AG09319 (cell line): Measurements from ENCODE around the gene ATP6AP2.

Experiments
- DNase-seq: peaks from one replicate; pipeline ENCODE4 v3.0.0-alpha.2; 2010; ENCODE audit warnings: low read depth; ENCODE audit errors: extremely low read depth
- CTCF ChIP-seq: IDR thresholded peaks from 2 replicates; pipeline ENCODE4 v1.5.1; 2011; ENCODE audit warnings: low read depth, mild to moderate bottlenecking, inconsistent platforms, low read length, moderate library complexity

ATP6AP2 gene

GRCh38 chrX:40603446-40603845, 22.7 kb downstream of the ATP6AP2 start:
- TF ChIP-seq CTCF, result no peak
- DNase-seq, result no peak

DNA sequence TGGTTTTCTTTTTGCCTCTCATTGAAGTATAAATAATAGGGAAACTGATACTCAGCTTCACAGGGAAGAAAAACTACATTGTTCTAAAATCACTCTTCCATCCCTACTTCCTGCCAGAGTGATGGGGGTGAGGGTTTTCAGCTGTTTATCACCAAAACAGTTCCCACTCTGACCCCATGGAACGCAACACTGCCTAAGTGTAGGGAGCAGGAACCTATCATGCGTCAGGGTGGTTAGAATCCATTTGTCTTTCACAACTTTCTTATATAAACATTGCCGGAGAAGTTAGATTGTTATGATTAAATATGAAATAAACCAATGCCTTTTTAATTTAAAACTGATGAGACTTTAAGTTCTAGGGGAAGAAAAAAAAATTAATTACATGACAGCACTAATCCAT, 26.6 kb downstream of the ATP6AP2 start:
- TF ChIP-seq CTCF, result no peak
- peak; percentile 14 for DNase-seq

DNA sequence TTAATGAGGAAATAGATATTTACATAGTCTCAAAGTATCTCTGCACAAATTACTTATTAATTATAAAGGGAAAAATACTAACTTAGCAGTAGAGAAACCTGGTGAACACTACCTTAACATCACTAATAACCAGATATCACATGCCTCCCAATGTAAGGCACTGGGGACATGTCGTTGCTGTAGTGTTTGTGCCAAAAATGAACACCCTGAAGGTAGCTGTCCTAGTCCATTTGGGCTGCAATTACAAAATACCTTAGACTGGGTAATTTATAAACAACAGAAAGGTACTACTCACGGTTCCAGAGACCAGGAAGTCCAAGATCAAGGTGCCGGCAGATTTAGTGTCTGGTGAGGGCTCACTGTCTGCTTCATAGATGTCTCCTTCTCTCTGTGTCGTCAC, 31.7 kb downstream of the ATP6AP2 start:
- no peak for TF ChIP-seq CTCF
- DNase-seq, result no peak

GRCh38 chrX:40615976-40616375, 35.2 kb downstream of the ATP6AP2 start:
- TF ChIP-seq CTCF, result no peak
- no peak for DNase-seq

GRCh38 chrX:40617566-40617965, 36.8 kb downstream of the ATP6AP2 start:
- no peak for DNase-seq
- no peak for TF ChIP-seq CTCF

DNA sequence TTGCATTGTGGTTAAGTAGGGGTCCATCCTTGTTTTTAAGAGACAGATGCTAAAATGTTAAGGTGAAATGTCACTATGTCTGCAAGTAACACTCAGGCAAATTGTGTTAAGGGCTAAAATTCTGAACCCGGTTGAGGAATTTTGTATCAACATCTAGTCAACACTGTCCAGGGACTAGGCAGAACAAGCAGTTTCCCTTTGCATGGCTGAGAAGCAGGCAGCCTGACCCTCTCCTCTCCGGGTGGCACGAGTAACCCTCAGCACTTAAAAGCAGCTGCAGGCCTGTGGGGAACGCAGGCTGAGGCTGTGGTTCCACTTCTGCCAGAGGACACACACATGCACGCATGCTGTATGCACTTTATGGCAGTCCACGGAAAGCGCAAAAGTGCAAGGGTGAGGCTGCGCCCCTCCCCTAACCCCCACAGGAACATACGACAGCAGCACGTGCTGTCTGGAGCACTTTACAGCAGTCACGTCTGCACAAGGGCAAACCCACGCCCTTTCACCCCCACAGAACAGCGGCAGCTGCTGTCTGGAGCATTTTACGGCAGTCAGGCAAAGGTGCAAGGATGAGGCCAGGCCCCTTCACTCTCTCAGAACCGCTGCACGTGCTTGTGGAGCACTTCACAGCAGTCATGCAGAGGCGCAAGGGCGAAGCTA, 41.8 kb downstream of the ATP6AP2 start:
- DNase-seq, result no peak
- no peak for TF ChIP-seq CTCF

GRCh38 chrX:40623139-40623536, 42.4 kb downstream of the ATP6AP2 start, which contains the start of gene MPC1L:
TSS of gene MPC1L (plus strand) at chrX:40623428. CDS start at chrX:40623566, 138 bp downstream.
- no peak for TF ChIP-seq CTCF
- DNase-seq, result no peak
